Lower leg skin (tissue), 3 donors: ENCODE data around the gene LRRC32.

Experiments
- POLR2A ChIP-seq, 2 donors: fragments of 450-650 bp; IDR thresholded peaks; one replicate each; pipeline ENCODE4 v1.6.1; 2016 to 2017; ENCODE audit warnings: antibody characterized with exemption in 2 of 2, mild to moderate bottlenecking in 1 of 2, moderate library complexity in 1 of 2
- TF ChIP-seq, protein P1 (sequence below), 3 donors: fragments of 450-650 bp; IDR thresholded peaks; one replicate each; pipeline ENCODE4 v1.5.1; 2016; ENCODE audit warnings: antibody characterized with exemption in 3 of 3, mild to moderate bottlenecking in 3 of 3, moderate library complexity in 2 of 3

DNA sequence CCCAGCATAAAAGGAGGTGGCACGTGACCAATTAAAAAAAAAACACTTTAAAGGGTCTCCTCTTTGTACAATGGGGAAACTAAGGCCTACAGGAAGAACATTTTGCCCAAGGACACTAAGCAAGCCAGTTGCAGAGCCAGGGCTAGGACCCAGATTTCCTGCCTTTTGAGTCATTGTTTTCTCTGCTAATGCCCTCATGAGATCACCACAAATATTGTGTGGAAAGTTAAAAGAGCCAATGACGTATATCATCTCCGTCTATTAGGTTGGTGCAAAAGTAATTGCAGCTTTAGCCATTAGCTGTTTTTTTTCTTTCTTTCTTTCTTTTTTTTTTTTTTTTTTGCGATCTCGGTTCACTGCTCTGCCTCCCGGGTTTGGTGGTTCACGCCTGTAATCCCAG is 24.1 kb upstream of the LRRC32 start:
- TF ChIP-seq, protein P1, sequence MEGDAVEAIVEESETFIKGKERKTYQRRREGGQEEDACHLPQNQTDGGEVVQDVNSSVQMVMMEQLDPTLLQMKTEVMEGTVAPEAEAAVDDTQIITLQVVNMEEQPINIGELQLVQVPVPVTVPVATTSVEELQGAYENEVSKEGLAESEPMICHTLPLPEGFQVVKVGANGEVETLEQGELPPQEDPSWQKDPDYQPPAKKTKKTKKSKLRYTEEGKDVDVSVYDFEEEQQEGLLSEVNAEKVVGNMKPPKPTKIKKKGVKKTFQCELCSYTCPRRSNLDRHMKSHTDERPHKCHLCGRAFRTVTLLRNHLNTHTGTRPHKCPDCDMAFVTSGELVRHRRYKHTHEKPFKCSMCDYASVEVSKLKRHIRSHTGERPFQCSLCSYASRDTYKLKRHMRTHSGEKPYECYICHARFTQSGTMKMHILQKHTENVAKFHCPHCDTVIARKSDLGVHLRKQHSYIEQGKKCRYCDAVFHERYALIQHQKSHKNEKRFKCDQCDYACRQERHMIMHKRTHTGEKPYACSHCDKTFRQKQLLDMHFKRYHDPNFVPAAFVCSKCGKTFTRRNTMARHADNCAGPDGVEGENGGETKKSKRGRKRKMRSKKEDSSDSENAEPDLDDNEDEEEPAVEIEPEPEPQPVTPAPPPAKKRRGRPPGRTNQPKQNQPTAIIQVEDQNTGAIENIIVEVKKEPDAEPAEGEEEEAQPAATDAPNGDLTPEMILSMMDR (IDR thresholded peaks at IDR 0.05), result no peak
- TF ChIP-seq POLR2A (IDR thresholded peaks at IDR 0.05), result no peak
